DND-41 (cell line): Measurements from ENCODE around the gene SDHC.

Experiments used
- CTCF ChIP-seq: IDR thresholded peaks from 2 replicates; pipeline ENCODE4 v1.5.1; 2012; ENCODE audit warnings: borderline replicate concordance, low read length, moderate library complexity, mild to moderate bottlenecking; ENCODE audit not compliant: poor library complexity, severe bottlenecking; ENCODE audit errors: extremely low read depth
- EZH2 ChIP-seq: IDR thresholded peaks from 3 replicates; pipeline ENCODE4 v1.6.1; 2012; ENCODE audit warnings: borderline replicate concordance, low read depth, mild to moderate bottlenecking, moderate library complexity, low read length, inconsistent platforms; ENCODE audit not compliant: severe bottlenecking

- TF ChIP-seq CTCF, result no peak
- no peak for TF ChIP-seq EZH2
These were observed 64.9 kb downstream of the SDHC start for GRCh38 chr1:161379071-161379470.
